Stimulated activated CD4-positive, alpha-beta T cell treated with anti-CD3 and anti-CD28 coated beads, Interleukin-1b, Interleukin-23, amount 100 ng/mL, for 48 hours (primary cell): ENCODE data around the gene ZNF165.
"Not testable (repeated sequence)": the region's sequence is repeated elsewhere in the genome, so short reads cannot be mapped to it uniquely, and the experiment has no call there.

ENCODE experiments used
- DNase-seq: peaks from one replicate; pipeline ENCODE4 v3.0.0-alpha.2; 2020

ZNF165 gene

DNA sequence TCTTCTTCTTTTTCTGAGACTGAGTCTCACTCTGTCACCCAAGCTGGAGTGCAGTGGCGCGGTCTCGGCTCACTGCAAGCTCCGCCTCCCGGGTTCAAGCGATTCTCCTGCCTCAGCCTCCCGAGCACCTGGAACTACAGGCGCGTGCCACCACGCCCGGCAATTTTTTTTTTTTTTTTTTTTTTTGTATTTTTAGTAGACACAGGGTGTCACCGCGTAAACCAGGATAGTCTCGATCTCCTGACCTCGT lies at the start of gene ZNF165:
TSS of gene ZNF165 (plus strand) at position 188 of the 250 bp plus-strand sequence. CDS start 4,913 bp downstream, outside the sequence.
- not testable (repeated sequence) for DNase-seq

DNA sequence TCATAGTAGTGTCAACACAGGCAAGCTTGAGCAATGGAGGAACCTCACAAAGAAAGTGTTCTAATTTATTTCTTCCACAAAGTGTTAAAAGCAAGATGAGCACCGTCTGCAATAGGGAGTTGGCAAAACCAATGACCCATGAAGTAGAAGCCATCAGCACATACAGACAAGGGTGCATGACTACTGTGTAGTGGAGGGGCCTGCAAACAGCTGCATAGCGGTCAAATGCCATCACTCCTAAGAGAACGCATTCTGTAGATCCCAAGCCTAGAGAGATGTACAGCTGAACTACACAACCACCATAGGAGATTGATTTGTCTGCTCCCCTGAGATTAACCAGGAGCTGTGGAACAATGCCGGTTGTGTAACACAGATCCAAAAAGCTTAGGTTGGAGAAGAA lies 26.8 kb upstream of the ZNF165 start:
- DNase-seq: no peak

DNA sequence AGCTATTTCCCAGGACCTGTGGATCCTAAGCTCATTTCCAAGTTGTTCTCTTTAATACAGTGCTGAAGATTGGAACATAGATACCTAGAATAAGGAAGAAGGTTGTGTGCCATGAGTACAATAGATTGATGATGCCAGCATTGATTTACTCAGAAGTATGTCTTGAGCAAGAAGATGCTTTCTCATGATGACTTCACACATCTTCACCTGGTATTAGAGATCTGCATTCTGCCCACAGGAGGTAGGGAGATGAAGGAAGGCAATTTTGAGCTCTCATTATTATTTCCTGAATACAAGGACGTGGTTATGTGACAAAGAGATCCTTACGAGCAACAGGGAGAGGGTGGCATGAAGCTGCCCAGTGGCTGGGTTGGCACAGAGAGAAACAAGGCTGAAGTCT lies 20.0 kb upstream of the ZNF165 start:
- DNase-seq: no peak

DNA sequence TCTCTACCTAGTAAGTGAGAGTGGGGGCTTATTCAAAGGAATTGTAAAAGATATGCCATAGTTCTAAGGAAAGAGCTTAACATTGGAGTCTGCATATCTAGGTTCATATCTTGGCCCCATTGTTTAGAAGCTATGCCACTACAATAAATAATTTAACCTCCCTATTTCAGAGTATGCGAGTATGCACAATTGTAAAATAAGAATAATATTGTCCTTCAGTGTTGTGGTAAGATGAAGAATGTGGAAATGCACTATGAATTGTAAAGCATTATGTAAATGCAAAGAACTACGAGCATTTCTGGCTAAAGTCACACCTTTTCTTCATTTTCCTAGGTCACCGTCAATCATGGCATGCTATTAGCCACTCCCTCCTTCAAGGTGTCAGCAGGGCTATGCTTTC lies 16.1 kb upstream of the ZNF165 start:
- no peak for DNase-seq

DNA sequence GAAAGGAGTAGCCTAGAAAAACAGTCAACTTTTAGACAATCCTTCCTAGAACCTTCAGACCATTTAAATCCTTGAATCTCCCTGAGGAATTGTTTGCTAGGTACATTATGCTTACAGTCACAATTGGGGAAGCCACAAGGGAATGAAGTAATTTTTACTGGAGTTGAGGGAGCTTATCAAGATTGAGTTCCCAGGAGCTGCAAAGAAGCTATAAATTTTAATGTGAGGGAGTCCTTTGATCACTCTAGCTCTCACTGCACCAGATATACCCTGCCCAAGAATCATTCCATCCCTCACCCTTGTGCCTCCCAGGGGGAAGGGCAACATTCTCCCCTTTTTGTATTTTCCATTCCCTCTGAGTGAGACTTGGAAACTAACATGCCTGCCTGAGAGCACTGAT lies 12.3 kb upstream of the ZNF165 start:
- no peak for DNase-seq

DNA sequence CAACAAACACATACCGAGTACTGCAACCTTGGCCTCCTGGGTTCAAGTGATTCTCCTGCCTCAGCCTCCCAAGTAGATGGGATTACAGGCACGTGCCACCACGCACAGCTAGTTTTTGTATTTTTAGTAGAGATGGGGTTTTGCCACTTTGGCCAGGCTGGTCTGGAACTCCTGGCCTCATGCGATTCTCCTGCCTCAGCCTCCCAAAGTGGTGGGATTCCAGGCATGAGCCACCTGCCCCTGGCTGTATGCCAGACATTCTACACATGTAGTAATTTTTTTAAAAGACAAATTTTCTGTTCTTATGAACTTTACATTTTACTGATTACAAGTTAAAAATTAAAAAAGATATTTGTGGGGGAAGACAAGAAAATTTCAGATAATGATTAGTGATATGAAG lies 9.4 kb upstream of the ZNF165 start:
- DNase-seq: not testable (repeated sequence)

DNA sequence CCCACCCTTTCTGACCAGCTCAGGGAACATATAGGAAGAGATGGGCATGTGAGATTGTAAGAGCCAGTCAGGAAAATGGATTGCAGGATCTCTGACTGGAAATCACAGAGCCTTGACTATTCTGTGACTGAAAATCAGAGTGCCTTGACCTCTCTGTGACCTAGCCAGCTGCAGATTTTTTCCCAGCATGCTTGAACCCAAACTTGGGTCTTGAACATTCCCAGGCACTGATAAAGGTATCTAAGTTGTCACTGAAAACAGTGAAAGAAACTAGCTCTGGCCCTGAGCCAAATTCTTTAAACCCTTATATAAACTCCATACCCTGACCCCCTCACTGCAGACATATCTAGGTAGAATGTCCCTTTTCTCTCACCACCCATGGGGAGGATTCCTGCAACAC lies 2.3 kb upstream of the ZNF165 start:
- no peak for DNase-seq

DNA sequence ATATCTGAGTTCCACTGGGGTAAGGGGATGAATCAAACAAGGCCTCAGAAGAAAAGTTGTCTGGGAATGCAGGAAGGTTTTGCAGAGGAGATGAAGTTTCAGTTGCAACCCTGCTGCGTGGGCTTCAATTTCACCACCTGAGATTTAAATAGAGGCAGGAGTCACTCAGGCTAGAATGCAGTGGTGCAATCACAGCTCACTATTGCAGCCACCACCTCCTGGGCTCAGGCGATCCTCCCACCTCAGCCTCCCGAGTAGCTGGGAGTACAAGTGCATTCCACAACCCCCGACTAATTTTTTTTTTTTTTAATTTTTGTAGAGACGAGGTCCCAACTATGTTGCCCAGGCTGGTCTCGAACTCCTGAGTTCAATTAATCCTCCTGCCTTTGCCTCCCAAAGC lies 1.5 kb upstream of the ZNF165 start:
- DNase-seq: no peak

DNA sequence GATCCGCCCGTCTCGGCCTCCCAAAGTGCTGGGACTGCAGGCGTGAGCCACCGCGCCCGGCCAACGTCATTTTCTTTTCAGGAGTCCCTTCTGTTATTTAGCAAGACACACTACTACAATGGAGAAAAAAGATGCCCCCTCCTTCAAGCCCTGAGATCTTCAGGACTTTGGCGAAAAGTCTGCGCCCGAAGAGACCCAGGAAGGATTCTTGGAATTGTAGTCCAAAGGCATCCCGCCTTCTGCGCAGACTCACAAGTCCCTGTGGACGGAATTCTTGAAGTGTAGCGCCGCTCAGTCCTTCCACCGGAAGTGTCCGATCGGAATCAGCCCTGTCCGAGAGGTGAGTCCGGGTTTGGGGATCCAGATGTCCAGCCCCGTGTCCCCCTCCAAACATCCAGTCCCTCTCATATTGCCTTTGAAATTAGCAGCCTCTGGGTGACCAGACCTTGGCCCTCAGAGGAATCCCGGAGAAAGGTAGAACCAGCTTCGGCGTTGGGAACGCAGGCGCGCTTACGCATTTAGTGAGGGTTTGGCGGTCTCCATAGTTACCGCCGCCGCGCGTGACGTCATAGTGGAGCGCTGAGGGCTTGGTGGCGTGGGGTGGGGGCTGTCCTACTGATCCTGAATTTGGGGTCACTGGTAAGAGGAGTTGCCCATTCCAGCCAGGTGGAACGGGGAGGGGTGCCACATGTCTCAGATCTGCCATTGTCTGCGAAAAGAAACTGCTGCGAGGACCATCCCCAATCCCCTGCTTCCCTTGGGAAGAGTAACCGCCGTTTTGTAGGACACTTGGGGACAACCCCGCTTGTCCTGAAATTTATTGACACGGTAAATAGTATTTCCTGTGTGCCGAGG lies 490 bp downstream of the ZNF165 start:
- peak; percentile 88 for DNase-seq

DNA sequence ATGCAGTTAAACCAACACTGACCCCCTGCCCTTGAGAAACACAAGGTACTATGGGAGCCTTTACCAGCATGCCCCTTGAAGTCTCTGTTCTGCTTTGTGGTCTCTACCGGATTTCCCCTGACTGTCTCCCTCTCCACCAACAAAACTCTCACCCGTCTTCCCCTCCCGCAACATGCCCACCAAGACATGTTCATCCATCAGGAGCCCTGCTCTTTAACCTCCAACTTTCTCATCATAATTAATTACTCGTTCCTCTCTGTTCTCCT lies 1.1 kb downstream of the ZNF165 start:
- DNase-seq: no peak

DNA sequence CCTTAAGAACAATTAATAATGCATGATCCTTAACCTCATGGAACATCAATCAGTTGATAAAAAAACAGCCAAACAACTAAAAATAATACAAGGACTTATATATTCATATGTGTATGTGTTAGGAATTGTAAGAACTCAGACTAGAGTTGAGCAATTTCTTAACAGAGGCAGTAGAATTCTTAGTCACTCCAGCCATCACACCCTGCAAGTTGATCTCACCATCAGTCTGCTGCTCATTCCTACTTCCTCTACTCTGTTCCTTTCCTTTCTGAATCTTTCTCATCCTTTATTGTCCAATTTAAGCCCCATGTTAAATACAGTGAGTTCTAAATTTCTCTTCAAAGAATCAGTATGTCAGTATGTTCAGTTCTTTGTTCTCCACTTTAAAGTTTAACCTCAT lies 2.6 kb downstream of the ZNF165 start:
- no peak for DNase-seq

DNA sequence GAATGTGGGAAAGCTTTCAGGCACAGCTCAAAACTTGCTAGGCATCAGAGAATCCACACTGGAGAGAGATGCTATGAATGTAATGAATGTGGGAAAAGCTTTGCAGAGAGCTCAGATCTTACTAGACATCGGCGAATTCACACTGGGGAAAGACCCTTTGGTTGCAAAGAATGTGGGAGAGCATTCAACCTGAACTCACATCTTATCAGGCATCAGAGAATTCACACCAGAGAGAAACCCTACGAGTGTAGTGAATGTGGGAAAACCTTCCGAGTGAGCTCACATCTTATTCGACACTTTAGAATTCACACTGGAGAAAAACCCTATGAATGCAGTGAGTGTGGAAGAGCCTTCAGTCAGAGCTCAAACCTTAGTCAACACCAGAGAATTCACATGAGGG lies 8.7 kb downstream of the ZNF165 start:
- no peak for DNase-seq

DNA sequence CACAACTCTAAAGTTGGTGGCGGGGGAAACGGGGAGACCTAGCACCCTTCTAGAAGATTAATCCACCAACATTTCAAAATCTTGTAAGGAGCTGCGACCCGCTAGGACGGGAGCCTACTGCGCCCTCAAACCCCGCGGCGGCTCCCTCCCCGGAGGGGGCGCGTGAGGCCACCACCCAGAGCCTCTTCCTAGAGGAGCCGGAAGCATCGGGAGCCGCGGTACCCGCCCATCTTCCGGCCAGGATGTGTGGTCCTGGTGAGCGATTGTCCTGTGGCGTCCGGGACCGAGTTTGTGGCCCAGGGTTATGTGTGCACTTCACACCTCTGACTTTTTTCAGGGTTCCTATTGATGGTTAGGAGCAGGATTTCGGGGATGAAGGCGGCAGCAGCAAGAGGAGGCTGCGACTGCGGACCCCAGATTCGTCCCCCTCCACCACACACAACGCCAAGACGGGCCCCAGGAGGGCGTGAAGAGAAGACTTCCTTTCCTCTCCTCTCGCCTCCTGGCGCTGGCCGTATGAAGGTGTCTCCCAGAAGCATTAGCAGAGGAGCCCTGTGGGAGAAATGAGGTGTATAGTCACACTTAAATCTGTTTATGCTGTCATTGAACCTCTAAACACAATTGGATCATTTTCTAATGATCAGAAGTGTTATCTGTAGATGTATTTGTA lies 10.7 kb downstream of the ZNF165 start:
- no peak for DNase-seq

DNA sequence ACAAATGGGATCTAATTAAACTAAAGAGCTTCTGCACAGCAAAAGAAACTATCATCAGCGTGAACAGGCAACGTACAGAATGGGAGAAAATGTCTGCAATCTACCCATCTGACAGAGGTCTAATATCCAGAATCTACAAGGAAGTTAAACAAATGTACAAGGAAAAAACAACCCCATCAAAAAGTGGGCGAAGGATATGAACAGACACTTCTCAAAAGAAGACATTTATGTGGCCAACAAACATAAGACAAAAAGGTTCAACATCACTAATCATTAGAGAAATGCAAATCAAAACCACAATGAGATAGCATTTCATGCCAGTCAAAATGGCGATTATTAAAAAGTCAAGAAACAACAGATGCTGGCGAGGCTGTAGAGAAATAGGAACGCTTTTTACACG lies 21.9 kb downstream of the ZNF165 start:
- DNase-seq: not testable (repeated sequence)

DNA sequence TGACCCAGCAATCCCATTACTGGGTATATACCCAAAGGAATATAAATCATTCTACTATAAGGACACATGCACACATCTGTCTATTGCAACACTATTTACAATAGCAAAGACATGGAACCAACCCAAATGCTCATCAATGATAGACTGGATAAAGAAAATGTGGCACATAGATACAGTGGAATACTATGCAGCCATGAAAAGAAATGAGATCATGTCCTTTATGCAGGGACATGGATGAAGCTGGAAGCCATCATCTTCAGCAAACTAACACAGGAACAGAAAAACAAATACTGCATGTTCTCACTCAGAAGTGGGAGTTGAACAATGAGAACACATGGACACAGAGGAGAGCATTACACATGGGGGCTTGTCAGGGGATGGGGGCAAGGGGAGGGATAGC lies 22.3 kb downstream of the ZNF165 start:
- DNase-seq: not testable (repeated sequence)

DNA sequence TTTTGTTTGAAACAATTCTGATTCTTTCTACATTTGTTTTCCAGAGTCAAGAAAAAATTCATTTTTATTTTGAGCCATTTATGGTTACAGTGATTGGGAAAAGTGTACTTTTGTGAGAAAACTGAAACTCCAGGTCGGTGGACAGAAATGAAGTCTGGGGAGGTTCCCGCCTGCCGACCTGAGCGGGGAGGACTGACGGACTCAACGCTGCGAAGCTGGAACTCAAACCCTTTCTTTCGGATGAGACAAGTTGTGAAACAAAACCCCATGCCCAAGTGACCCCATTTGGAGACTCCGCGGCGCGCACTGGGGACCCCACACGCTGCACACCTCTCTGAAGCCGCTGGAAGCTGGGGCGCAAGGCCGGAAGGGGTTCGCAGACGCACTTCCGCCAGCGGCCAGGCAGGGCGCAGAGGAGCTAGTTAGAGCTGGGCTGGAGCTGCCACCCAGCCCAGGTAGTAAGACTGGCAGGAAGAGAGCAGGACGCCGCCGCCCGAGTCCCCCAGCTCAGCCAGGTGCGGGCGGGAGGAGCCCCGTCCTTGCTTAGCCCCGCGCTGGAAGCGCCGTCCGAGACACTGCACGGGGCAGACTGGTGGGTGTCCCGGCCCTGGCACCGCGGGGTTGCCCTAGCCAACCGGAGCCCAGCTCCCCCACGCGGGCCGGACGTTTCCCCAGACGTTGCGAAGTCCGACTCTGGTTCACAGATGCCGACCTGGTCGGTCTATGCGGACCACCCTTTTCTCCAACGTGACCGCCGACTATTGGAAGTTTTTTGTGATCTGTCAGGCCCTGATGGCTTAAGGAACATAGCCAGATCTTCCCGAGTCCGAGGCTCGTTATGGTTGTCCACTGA lies 24.2 kb downstream of the ZNF165 start:
- DNase-seq: peak; percentile 86

DNA sequence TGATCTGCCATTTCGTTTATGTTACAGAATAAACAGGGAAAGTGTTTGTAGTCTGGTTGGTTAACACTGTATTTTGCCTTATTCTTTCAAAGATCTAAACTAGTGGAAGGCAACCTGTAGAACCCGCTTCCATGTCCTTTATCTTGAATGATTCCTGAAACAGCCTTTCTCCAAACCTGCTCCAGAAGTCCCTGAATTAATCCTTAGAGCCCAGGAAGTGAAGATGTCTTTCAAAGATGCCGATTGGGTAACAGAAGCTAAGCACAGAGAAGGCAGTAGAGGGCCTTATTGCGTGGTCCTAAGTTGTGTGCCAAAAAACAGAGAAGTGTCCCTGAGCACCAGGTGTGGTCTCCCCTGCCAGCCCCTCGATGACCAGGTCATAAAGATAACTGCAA lies 24.9 kb downstream of the ZNF165 start:
- no peak for DNase-seq

DNA sequence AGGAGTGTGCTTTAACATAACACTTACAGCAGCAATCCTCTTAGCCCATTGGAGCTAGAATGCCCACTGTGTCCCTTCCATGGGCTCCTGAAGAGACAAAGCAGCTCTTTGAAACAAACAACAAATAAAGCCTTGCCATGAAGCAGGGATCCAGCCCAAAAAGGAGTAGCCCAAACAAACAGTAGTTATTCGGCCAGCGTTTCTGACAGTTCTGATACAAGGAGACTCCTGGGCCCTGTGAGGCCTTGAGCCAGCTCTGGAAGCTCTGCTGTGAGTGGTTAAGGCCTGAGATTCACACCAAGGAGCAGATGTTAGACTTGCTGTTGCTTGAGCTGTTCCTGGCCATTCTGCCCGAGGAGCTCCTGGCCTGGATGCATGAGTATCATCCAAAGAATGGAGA lies 27.1 kb downstream of the ZNF165 start:
- no peak for DNase-seq

DNA sequence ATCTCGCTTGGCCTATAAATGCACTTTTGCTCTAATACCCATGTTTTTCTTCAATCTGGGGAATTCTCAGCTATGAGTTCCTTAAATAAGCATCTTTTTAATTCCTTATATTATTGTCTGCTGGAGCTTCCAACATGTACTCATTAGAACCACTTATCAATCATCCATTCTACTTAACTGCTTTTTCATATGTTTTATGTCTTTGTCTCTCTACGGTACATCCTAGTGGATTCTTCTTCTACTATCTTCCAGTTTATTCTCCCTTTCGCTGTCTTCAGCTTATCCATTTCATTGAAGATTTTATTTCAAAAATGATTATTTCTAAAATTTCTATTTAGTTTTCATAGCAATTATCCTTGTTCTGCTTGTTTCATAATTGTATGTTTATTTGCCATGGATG lies 31.6 kb downstream of the ZNF165 start:
- DNase-seq: no peak

DNA sequence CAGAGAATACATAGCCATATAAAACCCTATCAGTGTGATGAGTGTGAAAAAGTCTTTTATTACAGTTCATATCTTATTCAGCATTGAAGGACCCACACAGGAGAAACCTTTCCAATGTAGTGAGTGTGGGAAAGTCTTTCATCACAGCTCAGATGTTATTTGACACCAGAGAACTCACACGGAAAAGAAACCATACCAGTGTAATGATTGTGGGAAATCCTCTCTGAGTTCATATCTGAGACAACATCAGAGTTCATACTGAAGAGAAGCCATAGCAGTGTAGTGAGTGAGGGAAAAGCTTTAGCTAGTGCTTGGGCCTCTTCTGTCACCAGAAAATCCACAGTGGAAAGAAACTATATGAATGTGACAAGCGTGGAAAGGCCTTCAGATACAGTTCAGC lies 35.4 kb downstream of the ZNF165 start:
- no peak for DNase-seq

DNA sequence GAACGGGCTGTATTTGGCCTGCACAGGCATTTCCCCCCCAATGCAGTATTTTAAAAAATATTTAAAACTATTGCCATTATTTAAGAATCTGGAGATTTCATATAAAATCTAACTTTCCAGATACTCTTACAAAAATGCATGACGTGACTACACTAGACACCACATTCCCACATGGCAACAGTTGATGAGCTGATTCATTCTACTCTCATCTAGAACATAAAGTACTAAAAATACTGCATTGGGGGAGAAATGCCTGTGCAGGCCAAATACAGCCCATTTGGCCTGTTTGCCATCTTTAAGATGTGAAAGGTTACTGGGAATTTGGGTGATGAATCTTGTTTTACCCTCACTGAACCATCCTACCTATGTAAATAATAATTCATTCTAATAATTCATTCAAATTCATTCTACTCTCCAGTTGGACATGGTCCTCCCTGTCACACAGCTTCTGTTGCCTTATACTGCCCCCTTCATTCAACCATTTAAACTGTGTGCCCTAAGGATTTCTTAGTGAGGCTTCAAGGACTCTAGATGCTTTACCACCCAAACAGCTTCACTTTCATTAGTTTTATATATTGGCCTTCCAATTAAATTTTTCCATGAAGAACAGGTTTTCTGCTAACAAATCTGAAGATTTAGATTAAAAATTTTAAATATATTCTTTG lies 37.1 kb downstream of the ZNF165 start:
- no peak for DNase-seq

DNA sequence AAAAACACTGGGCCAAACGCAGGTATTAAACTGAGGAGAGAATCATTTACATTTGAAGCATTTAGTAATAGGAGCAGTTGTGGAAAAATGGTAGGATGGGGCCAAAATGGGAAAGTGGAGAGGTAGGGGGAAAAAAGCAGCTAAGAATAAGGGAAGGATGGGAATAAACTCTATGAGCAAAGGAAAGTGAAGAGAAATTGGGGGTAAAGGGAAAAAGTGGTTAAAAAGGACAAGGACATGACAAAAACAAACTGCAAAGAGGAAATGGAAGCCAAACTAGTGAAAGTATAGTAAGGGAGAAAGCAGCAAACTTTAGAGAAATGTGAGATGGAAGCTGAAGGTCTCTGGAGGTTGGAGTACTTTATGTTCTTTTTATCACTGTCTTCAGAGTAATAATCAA lies 37.8 kb downstream of the ZNF165 start:
- DNase-seq: no peak

DNA sequence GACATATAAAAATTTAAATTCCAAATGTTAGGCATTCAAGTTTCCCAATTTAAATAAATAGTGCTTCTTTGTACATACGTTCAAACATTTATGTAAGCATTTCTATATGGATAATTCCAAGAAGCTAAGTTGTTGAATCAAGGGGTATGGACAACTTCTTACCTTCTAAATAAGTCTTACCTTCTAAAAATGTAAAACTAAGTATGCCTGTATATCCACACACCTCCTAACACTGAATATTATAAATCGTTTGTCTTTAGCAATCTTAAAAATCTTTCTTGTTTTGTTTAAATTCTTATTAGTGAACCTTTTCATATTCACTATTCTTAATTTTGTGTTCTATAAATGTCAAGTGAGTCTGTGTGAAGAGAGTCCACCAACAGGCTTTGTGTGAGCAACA lies 41.5 kb downstream of the ZNF165 start:
- DNase-seq: no peak

DNA sequence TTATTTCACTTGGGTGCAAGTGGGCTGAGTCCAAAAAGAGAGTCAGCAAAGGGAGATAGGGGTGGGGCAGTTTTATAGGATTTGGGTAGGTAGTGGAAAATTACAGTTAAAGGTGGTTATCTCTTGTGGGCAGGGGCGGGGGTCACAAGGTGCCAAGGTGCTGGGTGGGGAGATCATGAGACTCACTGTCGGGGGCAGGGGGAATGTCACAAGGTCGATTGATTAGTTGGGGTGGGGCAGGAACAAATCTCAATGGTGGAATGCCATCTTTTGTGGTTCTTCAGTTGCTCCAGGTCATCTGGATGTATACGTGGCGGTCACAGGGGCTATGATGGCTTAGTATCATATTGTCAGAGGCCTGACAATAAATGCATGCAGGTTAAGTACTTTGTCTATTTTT lies 41.9 kb downstream of the ZNF165 start:
- not testable (repeated sequence) for DNase-seq
